ENCODE data around the gene KLF3.

DNA sequence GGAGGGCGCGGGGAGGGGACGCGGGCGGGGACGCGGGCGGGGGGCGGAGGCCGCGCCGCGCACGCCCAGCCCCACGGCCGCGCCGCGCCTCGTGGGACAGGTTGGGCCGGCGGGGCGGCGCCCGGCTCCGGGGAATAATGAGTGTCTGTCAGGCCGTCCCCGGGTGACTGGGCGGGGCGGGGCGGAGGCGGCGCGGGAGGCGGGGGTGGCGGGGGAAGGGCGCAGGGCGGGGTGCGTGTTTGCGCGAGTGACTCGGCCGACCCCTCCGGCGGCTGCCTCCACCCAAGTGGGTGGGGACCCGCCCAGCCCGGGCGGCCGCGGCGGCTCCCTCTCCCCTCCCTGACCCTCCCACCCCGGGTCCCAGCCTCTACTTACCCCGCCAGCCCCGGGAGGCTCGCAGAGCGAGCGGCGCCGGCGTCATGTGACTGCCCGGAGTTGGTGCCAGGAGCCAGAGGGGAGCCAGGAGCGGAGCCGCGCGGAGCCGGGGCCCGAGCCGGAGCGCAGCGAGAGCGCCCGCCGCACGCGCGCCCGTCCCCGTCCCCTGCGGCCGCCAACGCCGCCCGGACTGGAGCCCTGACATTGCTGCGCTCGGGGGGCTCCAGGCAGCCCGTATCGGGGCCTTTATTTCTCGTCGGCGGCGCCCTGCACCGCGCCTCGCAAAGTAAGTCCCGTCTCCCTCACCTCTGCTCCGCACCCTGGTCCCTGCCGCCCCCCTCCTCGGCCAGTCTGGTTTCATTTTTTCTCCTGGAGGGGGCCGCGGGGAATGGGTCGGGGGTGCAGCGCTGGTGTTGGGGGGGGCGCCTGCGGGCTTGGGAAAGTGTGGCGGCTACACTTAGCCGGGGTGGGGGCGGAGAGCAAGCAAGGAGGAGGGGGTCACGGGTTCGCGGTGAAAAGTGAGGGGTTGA, at the start of gene KLF3:
- peak; percentile 97 for TF ChIP-seq POLR2A (IDR thresholded peaks at IDR 0.05)
- TF ChIP-seq, protein P1, sequence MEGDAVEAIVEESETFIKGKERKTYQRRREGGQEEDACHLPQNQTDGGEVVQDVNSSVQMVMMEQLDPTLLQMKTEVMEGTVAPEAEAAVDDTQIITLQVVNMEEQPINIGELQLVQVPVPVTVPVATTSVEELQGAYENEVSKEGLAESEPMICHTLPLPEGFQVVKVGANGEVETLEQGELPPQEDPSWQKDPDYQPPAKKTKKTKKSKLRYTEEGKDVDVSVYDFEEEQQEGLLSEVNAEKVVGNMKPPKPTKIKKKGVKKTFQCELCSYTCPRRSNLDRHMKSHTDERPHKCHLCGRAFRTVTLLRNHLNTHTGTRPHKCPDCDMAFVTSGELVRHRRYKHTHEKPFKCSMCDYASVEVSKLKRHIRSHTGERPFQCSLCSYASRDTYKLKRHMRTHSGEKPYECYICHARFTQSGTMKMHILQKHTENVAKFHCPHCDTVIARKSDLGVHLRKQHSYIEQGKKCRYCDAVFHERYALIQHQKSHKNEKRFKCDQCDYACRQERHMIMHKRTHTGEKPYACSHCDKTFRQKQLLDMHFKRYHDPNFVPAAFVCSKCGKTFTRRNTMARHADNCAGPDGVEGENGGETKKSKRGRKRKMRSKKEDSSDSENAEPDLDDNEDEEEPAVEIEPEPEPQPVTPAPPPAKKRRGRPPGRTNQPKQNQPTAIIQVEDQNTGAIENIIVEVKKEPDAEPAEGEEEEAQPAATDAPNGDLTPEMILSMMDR (IDR thresholded peaks at IDR 0.05): no peak

All from right lobe of liver (tissue), 4 donors.